ENCODE data around the gene CTSF. TPM values are rescaled to one million over a fixed set of nuclear protein-coding genes. Genes with fewer than 3 reads are reported as not detected.

CTSF gene
- total RNA-seq, 1 experiment from 2014 or later, result 0.34 TPM

DNA sequence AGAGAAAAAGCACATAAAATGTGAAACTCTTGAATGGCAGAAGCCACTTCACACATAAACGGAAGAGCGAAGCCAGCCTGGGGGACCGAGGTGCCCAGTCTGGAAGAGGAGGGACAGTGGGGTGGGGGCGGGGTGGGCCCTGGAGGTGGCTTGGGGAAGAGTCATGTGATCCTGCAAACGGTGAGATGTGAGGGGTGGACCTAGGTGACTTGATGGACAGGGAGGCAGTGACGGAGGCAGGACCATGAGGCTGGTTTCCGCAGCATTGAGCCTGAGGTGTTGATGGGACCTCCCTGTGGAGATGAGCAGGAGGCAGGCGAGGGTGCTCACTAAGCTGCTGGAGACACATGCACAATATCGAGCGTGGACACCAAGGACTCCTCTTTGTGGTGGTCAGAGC is 39.3 kb downstream of the CTSF start:
- ChIA-PET RAD21 (ENCODE audit: low non-redundant PET in 1 of 2, low total read pairs in 2 of 2, uncharacterized antibody in 2 of 2, unreplicated experiment in 2 of 2) (no interaction called here), CTCF (no interaction called here), POLR2A (no interaction called here)
- no peaks in the 10 kb centered on the region for H3K4me1 ChIP-seq (ENCODE audit: control insufficient read depth in 1 of 2, insufficient read depth in 2 of 2, low read length in 2 of 2)
- H3K9me2 ChIP-seq (ENCODE audit: insufficient read depth), result no peaks in the 10 kb centered on the region
- BruUV-seq (replicated peaks), result no TSS peak
- intact Hi-C loops (cut with micrococcal nuclease), result no loop called here
- H3K9ac ChIP-seq (ENCODE audit: low read length), result no peak overlapping the region
- no peaks in the 10 kb centered on the region for H4K20me1 ChIP-seq (ENCODE audit: insufficient read depth)
- H3K9me3 ChIP-seq (ENCODE audit: control insufficient read depth in 1 of 2, insufficient read depth in 1 of 2, low read depth in 1 of 2, low read length in 2 of 2), result no peaks in the 10 kb centered on the region
- no peak overlapping the region for H2AFZ ChIP-seq (ENCODE audit: low read depth, low read length, poor library complexity, severe bottlenecking)
- TF ChIP-seq FOSL1 (IDR thresholded peaks at IDR 0.05; ENCODE audit: low read depth) (no peak), CBX3 (IDR thresholded peaks at IDR 0.05; ENCODE audit: low read depth) (no peak), SRF (IDR thresholded peaks at IDR 0.05; ENCODE audit: low read depth) (no peak), ZNF274 (IDR thresholded peaks at IDR 0.05; ENCODE audit: low read depth, low read length) (no peak), EZH2phosphoT487 (IDR thresholded peaks at IDR 0.05; ENCODE audit: borderline replicate concordance) (no peak), POLR2AphosphoS5 (IDR thresholded peaks at IDR 0.05; ENCODE audit: low read depth, low read length) (no peak), POLR2A (IDR thresholded peaks at IDR 0.05; ENCODE audit: borderline replicate concordance, extremely low read depth, insufficient read depth, insufficient read length) (no peak), EGR1 (IDR thresholded peaks at IDR 0.05; ENCODE audit: low read depth) (no peak), CEBPB (IDR thresholded peaks at IDR 0.05; ENCODE audit: low read depth) (no peak), SIN3A (IDR thresholded peaks at IDR 0.05; ENCODE audit: low read depth) (no peak), REST (IDR thresholded peaks at IDR 0.05; ENCODE audit: low read depth) (no peak), EZH2 (IDR thresholded peaks at IDR 0.05) (no peak), ATF3 (IDR thresholded peaks at IDR 0.05) (no peak), ZFX (IDR thresholded peaks at IDR 0.05) (no peak), TCF7L2 (IDR thresholded peaks at IDR 0.05; ENCODE audit: borderline replicate concordance, extremely low read depth, insufficient read depth, insufficient read length) (no peak)
- TF ChIP-seq, protein P1, sequence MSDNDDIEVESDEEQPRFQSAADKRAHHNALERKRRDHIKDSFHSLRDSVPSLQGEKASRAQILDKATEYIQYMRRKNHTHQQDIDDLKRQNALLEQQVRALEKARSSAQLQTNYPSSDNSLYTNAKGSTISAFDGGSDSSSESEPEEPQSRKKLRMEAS (IDR thresholded peaks at IDR 0.05), result no peak
- TF ChIP-seq, protein P2, sequence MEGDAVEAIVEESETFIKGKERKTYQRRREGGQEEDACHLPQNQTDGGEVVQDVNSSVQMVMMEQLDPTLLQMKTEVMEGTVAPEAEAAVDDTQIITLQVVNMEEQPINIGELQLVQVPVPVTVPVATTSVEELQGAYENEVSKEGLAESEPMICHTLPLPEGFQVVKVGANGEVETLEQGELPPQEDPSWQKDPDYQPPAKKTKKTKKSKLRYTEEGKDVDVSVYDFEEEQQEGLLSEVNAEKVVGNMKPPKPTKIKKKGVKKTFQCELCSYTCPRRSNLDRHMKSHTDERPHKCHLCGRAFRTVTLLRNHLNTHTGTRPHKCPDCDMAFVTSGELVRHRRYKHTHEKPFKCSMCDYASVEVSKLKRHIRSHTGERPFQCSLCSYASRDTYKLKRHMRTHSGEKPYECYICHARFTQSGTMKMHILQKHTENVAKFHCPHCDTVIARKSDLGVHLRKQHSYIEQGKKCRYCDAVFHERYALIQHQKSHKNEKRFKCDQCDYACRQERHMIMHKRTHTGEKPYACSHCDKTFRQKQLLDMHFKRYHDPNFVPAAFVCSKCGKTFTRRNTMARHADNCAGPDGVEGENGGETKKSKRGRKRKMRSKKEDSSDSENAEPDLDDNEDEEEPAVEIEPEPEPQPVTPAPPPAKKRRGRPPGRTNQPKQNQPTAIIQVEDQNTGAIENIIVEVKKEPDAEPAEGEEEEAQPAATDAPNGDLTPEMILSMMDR (IDR thresholded peaks at IDR 0.05 in 2 of 3, conservative IDR thresholded peaks at IDR 0.05 in 1 of 3; ENCODE audit: borderline replicate concordance in 1 of 3, insufficient read depth in 1 of 3, low read depth in 2 of 3, low read length in 2 of 3), result no peak
- TF ChIP-seq, protein P3, sequence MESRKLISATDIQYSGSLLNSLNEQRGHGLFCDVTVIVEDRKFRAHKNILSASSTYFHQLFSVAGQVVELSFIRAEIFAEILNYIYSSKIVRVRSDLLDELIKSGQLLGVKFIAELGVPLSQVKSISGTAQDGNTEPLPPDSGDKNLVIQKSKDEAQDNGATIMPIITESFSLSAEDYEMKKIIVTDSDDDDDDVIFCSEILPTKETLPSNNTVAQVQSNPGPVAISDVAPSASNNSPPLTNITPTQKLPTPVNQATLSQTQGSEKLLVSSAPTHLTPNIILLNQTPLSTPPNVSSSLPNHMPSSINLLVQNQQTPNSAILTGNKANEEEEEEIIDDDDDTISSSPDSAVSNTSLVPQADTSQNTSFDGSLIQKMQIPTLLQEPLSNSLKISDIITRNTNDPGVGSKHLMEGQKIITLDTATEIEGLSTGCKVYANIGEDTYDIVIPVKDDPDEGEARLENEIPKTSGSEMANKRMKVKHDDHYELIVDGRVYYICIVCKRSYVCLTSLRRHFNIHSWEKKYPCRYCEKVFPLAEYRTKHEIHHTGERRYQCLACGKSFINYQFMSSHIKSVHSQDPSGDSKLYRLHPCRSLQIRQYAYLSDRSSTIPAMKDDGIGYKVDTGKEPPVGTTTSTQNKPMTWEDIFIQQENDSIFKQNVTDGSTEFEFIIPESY (IDR thresholded peaks at IDR 0.05; ENCODE audit: extremely low read depth, insufficient replicate concordance, low read length), result no peak
- no peak overlapping the region for H3K27ac ChIP-seq (ENCODE audit: low read depth, low read length)
- no peaks in the 10 kb centered on the region for H3K27me3 ChIP-seq (ENCODE audit: insufficient read depth, low read length)
- H3K79me2 ChIP-seq (ENCODE audit: insufficient read depth, low read length), result no peaks in the 10 kb centered on the region
- H3K36me3 ChIP-seq (ENCODE audit: control insufficient read depth in 1 of 2, insufficient read depth in 2 of 2, low read length in 2 of 2), result no peaks in the 10 kb centered on the region; a peak in 1 of 4 replicates
- DNase-seq (ENCODE audit: low read depth, low spot score), result no peak
- ATAC-seq, result peak; percentile 33; the same call in 1 of the 2 replicates
- no peak overlapping the region for H3K4me2 ChIP-seq (ENCODE audit: low read length)
- H3K4me3 ChIP-seq (replicated peaks in 1 of 2; ENCODE audit: low read depth in 1 of 2, low read length in 2 of 2), result no peak overlapping the region

Measured in HCT116 (cell line).